ENCODE results near the gene ABCB8. TPM values are rescaled to one million over a fixed set of nuclear protein-coding genes. Genes with fewer than 3 reads are reported as not detected.

Gene ABCB8
- total and polyA plus RNA-seq, 7 experiments from 2014 or later, result 13.8 to 88.0 (median 64.4) TPM

Other genes starting within 250 kb of the ABCB8 start
- 1 to 10 TPM in 3 of 5 experiments, not detected in 2; 2.0 to 7.1 (median 2.8) TPM for gene TMEM176B, start 228.1 kb upstream of the ABCB8 start, total RNA-seq
- under 1 TPM in 1 of 2 donors, not detected in 1; 0.53 TPM for gene TMEM176B, start 228.1 kb upstream of the ABCB8 start, polyA plus RNA-seq
- gene TMEM176A, start 227.7 kb upstream of the ABCB8 start, total RNA-seq, result 1 to 10 TPM in 3 of 5 experiments, not detected in 2; 1.3 to 4.4 (median 1.8) TPM
- gene TMEM176A, start 227.7 kb upstream of the ABCB8 start, polyA plus RNA-seq, result under 1 TPM; 0.35 to 0.38 TPM
- under 1 TPM in 1 of 5 experiments, not detected in 4; 0.56 TPM for gene AOC1, start 175.9 kb upstream of the ABCB8 start, total RNA-seq
- gene AOC1, start 175.9 kb upstream of the ABCB8 start, polyA plus RNA-seq, result not detected
- gene KCNH2, start 50.1 kb upstream of the ABCB8 start, total RNA-seq, result 1 to 10 TPM in 4 of 5 experiments, under 1 TPM in 1; 0.56 to 4.9 (median 3.2) TPM
- 1 to 10 TPM; 3.0 to 5.2 TPM for gene KCNH2, start 50.1 kb upstream of the ABCB8 start, polyA plus RNA-seq
- 10 to 100 TPM in 1 of 5 experiments, 1 to 10 TPM in 4; 2.8 to 19.1 (median 7.9) TPM for gene NOS3, start 37.4 kb upstream of the ABCB8 start, total RNA-seq
- 10 to 100 TPM in 1 of 2 donors, 1 to 10 TPM in 1; 4.6 to 12.7 TPM for gene NOS3, start 37.4 kb upstream of the ABCB8 start, polyA plus RNA-seq
- gene ATG9B, start 4.0 kb upstream of the ABCB8 start, total RNA-seq, result 10 to 100 TPM; 11.3 to 46.6 (median 20.9) TPM
- 10 to 100 TPM; 27.0 to 49.4 TPM for gene ATG9B, start 4.0 kb upstream of the ABCB8 start, polyA plus RNA-seq
- 10 to 100 TPM in 4 of 5 experiments, 1 to 10 TPM in 1; 6.7 to 17.7 (median 13.7) TPM for gene ASIC3, start 20.1 kb downstream of the ABCB8 start, total RNA-seq
- gene ASIC3, start 20.1 kb downstream of the ABCB8 start, polyA plus RNA-seq, result not detected
- 10 to 100 TPM in 1 of 5 experiments, 1 to 10 TPM in 4; 4.2 to 20.2 (median 5.6) TPM for gene CDK5, start 29.4 kb downstream of the ABCB8 start, total RNA-seq
- gene CDK5, start 29.4 kb downstream of the ABCB8 start, polyA plus RNA-seq, result 1 to 10 TPM; 7.7 to 9.1 TPM
- gene SLC4A2, start 31.1 kb downstream of the ABCB8 start, total RNA-seq, result 100 to 1,000 TPM in 1 of 5 experiments, 10 to 100 TPM in 4; 38.7 to 125 (median 65.9) TPM
- 10 to 100 TPM in 1 of 2 donors, 1 to 10 TPM in 1; 7.9 to 12.1 TPM for gene SLC4A2, start 31.1 kb downstream of the ABCB8 start, polyA plus RNA-seq
- gene FASTK, start 52.4 kb downstream of the ABCB8 start, total RNA-seq, result 100 to 1,000 TPM in 3 of 5 experiments, 10 to 100 TPM in 2; 94.1 to 136 (median 101) TPM
- 10 to 100 TPM; 49.6 to 69.4 TPM for gene FASTK, start 52.4 kb downstream of the ABCB8 start, polyA plus RNA-seq
- 10 to 100 TPM; 39.5 to 61.2 (median 42.2) TPM for gene TMUB1, start 55.0 kb downstream of the ABCB8 start, total RNA-seq
- 10 to 100 TPM; 36.0 to 53.6 TPM for gene TMUB1, start 55.0 kb downstream of the ABCB8 start, polyA plus RNA-seq
- gene AGAP3, start 58.0 kb downstream of the ABCB8 start, total RNA-seq, result 10 to 100 TPM; 27.4 to 70.6 (median 37.2) TPM
- gene AGAP3, start 58.0 kb downstream of the ABCB8 start, polyA plus RNA-seq, result 1 to 10 TPM; 6.0 to 6.5 TPM
- gene GBX1, start 139.2 kb downstream of the ABCB8 start, total RNA-seq, result not detected
- not detected for gene GBX1, start 139.2 kb downstream of the ABCB8 start, polyA plus RNA-seq
- gene ASB10, start 158.8 kb downstream of the ABCB8 start, total RNA-seq, result not detected
- gene ASB10, start 158.8 kb downstream of the ABCB8 start, polyA plus RNA-seq, result not detected
- gene H2BK1, start 182.0 kb downstream of the ABCB8 start, total RNA-seq, result 1 to 10 TPM; 1.8 to 6.4 (median 1.9) TPM
- gene H2BK1, start 182.0 kb downstream of the ABCB8 start, polyA plus RNA-seq, result not detected
- 10 to 100 TPM; 17.2 to 37.8 (median 27.7) TPM for gene ABCF2, start 198.8 kb downstream of the ABCB8 start, total RNA-seq
- 10 to 100 TPM; 27.1 to 47.5 TPM for gene ABCF2, start 198.8 kb downstream of the ABCB8 start, polyA plus RNA-seq
- gene CHPF2, start 204.0 kb downstream of the ABCB8 start, total RNA-seq, result 10 to 100 TPM; 32.3 to 45.8 (median 42.8) TPM
- 10 to 100 TPM; 17.4 to 27.3 TPM for gene CHPF2, start 204.0 kb downstream of the ABCB8 start, polyA plus RNA-seq
- gene SMARCD3, start 220.2 kb downstream of the ABCB8 start, total RNA-seq, result 10 to 100 TPM in 2 of 5 experiments, 1 to 10 TPM in 3; 3.8 to 45.5 (median 5.1) TPM
- gene SMARCD3, start 220.2 kb downstream of the ABCB8 start, polyA plus RNA-seq, result 1 to 10 TPM; 4.0 to 8.9 TPM

Data from naive thymus-derived CD4-positive, alpha-beta T cell (primary cell).